Measurements from ENCODE around the gene DPH2.

DNA sequence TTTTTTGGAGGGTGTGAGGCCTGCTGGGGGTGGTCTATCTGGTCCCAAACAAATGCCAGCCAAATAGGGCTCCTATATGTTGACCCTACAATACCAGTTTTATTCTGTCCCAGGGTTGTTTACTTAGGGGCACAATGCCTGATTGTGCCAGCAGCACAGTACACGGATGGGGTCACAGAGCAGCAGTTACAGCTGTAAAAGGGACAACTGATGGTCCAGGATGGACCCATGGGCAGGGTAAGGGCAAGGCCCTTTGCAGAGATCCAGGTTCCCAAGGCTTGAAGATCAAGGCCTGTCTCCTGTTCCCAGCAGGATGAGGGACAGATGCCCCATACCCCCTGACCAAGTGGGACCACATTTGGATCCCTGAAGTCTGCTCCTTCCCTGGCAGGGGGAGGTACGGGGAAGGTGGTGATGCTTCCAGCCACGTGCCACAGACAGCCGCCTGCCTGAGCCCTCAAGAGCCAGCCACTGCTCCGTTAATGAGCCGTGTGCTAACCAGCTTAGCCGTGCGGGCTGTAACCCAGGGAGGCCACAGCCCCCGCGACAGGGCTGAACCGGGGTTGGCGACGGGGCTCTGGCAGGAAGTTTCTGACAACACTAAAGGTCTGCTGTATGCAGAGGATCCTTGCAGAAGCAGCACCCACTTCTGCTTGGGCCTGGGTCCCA is 43.3 kb downstream of the DPH2 start:
- TF ChIP-seq GATA2 (IDR thresholded peaks at IDR 0.05; ENCODE audit: low read depth, low read length) (no peak), GATA3 (IDR thresholded peaks at IDR 0.05; ENCODE audit: low read depth, low read length) (no peak)
